Measurements from ENCODE around the gene ECHS1. TPM values are rescaled to one million over a fixed set of nuclear protein-coding genes. Genes with fewer than 3 reads are reported as not detected.

The ECHS1 gene
- polyA plus RNA-seq, 1 of the 3 experiments (the other 2 are of a cell fraction): 97.8 TPM

DNA sequence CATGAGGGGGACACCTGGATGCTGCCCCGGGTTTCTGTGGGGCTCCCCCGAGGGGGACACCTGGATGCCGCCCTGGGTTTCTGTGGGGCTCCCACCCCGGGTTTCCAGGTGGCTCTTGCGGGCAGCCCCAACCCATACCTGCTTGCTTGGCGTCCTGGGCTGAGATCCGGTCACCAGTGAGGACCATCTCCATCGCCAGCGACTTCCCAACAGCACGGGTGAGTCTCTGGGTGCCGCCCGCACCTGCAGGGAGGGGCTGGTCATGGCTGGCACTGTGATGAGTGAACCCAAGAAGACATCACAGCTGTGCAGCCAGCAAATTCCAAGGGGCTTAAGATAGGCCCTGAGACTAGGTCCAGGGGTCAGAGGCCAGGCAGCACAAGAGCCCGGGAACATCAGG lies 6.4 kb downstream of the ECHS1 start:
- H3F3A ChIP-seq (replicated peaks; ENCODE audit: insufficient read depth): no peaks in the 10 kb centered on the region
- H3K4me3 ChIP-seq (ENCODE audit: low read depth in 2 of 2, low read length in 1 of 2): no peak overlapping the region
- H3K9me2 ChIP-seq: no peaks in the 10 kb centered on the region
- no peaks in the 10 kb centered on the region for H3K9me3 ChIP-seq
- DNase-seq: no peak
- no peak overlapping the region for H3K9ac ChIP-seq
- no peaks in the 10 kb centered on the region; a peak in 1 of 4 replicates for H3K4me1 ChIP-seq (ENCODE audit: control insufficient read depth in 1 of 2, insufficient read depth in 2 of 2, low read depth in 1 of 2, low read length in 1 of 2)
- H2AFZ ChIP-seq (ENCODE audit: low read depth): no peak overlapping the region
- 97% methylated on average over 7 of the region's 13 CpGs for WGBS (ENCODE audit: low lambda C conversion rate)
- H3K4me2 ChIP-seq: no peak overlapping the region
- CTCF ChIA-PET: interaction anchor here (1.4 kb wide), 1 partner anchor 37 kb away, joined by 3 read pairs; no protein-coding TSS in a partner anchor
- H3K79me2 ChIP-seq (ENCODE audit: insufficient read depth): peaks cover 2% of the 10 kb centered on the region; the same call in 1 of the 2 replicates
- no peak overlapping the region for H3K27ac ChIP-seq (ENCODE audit: low read depth in 2 of 2, low read length in 1 of 2)
- no peaks in the 10 kb centered on the region for H4K20me1 ChIP-seq (ENCODE audit: insufficient read depth)
- no peaks in the 10 kb centered on the region for H3K27me3 ChIP-seq (ENCODE audit: insufficient read depth)
- POLR2A ChIA-PET: interaction anchor here (1.0 kb wide), 1 partner anchor 12 kb away, joined by 3 read pairs; no protein-coding TSS in a partner anchor
- TF ChIP-seq GATA2 (CRISPR knock-in tag; IDR thresholded peaks at IDR 0.05): no peak
- TF ChIP-seq, protein P1, sequence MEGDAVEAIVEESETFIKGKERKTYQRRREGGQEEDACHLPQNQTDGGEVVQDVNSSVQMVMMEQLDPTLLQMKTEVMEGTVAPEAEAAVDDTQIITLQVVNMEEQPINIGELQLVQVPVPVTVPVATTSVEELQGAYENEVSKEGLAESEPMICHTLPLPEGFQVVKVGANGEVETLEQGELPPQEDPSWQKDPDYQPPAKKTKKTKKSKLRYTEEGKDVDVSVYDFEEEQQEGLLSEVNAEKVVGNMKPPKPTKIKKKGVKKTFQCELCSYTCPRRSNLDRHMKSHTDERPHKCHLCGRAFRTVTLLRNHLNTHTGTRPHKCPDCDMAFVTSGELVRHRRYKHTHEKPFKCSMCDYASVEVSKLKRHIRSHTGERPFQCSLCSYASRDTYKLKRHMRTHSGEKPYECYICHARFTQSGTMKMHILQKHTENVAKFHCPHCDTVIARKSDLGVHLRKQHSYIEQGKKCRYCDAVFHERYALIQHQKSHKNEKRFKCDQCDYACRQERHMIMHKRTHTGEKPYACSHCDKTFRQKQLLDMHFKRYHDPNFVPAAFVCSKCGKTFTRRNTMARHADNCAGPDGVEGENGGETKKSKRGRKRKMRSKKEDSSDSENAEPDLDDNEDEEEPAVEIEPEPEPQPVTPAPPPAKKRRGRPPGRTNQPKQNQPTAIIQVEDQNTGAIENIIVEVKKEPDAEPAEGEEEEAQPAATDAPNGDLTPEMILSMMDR (IDR thresholded peaks at IDR 0.05): no peak
- TF ChIP-seq FOSL2 (IDR thresholded peaks at IDR 0.05; ENCODE audit: borderline replicate concordance, low read depth): no peak
- no peak for TF ChIP-seq MEF2A (IDR thresholded peaks at IDR 0.05; ENCODE audit: borderline replicate concordance, low read depth)
- TF ChIP-seq EZH2phosphoT487 (IDR thresholded peaks at IDR 0.05; ENCODE audit: borderline replicate concordance, low read depth): no peak
- TF ChIP-seq MXI1 (IDR thresholded peaks at IDR 0.05; ENCODE audit: low read depth, low read length): no peak
- TF ChIP-seq SMC3 (IDR thresholded peaks at IDR 0.05; ENCODE audit: low read depth, low read length): no peak
- TF ChIP-seq, protein P2, sequence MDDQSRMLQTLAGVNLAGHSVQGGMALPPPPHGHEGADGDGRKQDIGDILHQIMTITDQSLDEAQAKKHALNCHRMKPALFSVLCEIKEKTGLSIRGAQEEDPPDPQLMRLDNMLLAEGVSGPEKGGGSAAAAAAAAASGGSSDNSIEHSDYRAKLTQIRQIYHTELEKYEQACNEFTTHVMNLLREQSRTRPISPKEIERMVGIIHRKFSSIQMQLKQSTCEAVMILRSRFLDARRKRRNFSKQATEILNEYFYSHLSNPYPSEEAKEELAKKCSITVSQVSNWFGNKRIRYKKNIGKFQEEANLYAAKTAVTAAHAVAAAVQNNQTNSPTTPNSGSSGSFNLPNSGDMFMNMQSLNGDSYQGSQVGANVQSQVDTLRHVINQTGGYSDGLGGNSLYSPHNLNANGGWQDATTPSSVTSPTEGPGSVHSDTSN (IDR thresholded peaks at IDR 0.05): no peak
- no peak for TF ChIP-seq FOXJ3 (CRISPR knock-in tag; IDR thresholded peaks at IDR 0.05)
- TF ChIP-seq RCOR1 (IDR thresholded peaks at IDR 0.05; ENCODE audit: low read length): no peak
- TF ChIP-seq NFIC (IDR thresholded peaks at IDR 0.05; ENCODE audit: borderline replicate concordance): no peak
- TF ChIP-seq TAF1 (IDR thresholded peaks at IDR 0.05; ENCODE audit: borderline replicate concordance, low read depth, low read length): no peak
- TF ChIP-seq SIN3A (IDR thresholded peaks at IDR 0.05; ENCODE audit: borderline replicate concordance, low read depth, low read length): no peak
- TF ChIP-seq, protein P3, sequence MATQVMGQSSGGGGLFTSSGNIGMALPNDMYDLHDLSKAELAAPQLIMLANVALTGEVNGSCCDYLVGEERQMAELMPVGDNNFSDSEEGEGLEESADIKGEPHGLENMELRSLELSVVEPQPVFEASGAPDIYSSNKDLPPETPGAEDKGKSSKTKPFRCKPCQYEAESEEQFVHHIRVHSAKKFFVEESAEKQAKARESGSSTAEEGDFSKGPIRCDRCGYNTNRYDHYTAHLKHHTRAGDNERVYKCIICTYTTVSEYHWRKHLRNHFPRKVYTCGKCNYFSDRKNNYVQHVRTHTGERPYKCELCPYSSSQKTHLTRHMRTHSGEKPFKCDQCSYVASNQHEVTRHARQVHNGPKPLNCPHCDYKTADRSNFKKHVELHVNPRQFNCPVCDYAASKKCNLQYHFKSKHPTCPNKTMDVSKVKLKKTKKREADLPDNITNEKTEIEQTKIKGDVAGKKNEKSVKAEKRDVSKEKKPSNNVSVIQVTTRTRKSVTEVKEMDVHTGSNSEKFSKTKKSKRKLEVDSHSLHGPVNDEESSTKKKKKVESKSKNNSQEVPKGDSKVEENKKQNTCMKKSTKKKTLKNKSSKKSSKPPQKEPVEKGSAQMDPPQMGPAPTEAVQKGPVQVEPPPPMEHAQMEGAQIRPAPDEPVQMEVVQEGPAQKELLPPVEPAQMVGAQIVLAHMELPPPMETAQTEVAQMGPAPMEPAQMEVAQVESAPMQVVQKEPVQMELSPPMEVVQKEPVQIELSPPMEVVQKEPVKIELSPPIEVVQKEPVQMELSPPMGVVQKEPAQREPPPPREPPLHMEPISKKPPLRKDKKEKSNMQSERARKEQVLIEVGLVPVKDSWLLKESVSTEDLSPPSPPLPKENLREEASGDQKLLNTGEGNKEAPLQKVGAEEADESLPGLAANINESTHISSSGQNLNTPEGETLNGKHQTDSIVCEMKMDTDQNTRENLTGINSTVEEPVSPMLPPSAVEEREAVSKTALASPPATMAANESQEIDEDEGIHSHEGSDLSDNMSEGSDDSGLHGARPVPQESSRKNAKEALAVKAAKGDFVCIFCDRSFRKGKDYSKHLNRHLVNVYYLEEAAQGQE (IDR thresholded peaks at IDR 0.05; ENCODE audit: low read depth, low read length): no peak
- peaks cover 18 to 69% of the 10 kb centered on the region in 2 experiments for H3K36me3 ChIP-seq (replicated peaks in 1 of 2; ENCODE audit: control insufficient read depth in 1 of 2, insufficient read depth in 2 of 2, low read length in 1 of 2)
